Measurements from ENCODE around the gene ANKHD1. TPM values are rescaled to one million over a fixed set of nuclear protein-coding genes. Genes with fewer than 3 reads are reported as not detected.

ANKHD1 gene
- total and polyA plus RNA-seq, 9 of the 15 experiments (the other 6 are each of a cell fraction or from before 2014, with no cell fraction given) = 38.9 to 138 (median 78.7) TPM

GRCh38 chr5:140408750-140409241, 7.2 kb downstream of the ANKHD1 start (continued):
- TF ChIP-seq ZBTB11 (CRISPR knock-in tag; IDR thresholded peaks at IDR 0.05) = no peak
- TF ChIP-seq MECOM (CRISPR knock-in tag; IDR thresholded peaks at IDR 0.05) = no peak
- no peak for TF ChIP-seq CEBPB (tag; IDR thresholded peaks at IDR 0.05)
- no peak for TF ChIP-seq CREB3L1 (IDR thresholded peaks at IDR 0.05; ENCODE audit: borderline replicate concordance, low read depth)
- TF ChIP-seq ZBTB5 (IDR thresholded peaks at IDR 0.05) = no peak
- TF ChIP-seq, protein P1, sequence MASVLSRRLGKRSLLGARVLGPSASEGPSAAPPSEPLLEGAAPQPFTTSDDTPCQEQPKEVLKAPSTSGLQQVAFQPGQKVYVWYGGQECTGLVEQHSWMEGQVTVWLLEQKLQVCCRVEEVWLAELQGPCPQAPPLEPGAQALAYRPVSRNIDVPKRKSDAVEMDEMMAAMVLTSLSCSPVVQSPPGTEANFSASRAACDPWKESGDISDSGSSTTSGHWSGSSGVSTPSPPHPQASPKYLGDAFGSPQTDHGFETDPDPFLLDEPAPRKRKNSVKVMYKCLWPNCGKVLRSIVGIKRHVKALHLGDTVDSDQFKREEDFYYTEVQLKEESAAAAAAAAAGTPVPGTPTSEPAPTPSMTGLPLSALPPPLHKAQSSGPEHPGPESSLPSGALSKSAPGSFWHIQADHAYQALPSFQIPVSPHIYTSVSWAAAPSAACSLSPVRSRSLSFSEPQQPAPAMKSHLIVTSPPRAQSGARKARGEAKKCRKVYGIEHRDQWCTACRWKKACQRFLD (CRISPR knock-in tag; IDR thresholded peaks at IDR 0.05) = no peak
- no peak for TF ChIP-seq NCOA6 (IDR thresholded peaks at IDR 0.05)
- no peak for TF ChIP-seq ZNF512 (tag; IDR thresholded peaks at IDR 0.05)
- no peak for TF ChIP-seq ZNF197 (CRISPR knock-in tag; IDR thresholded peaks at IDR 0.05; ENCODE audit: low read depth)
- no peak for TF ChIP-seq MIER1 (IDR thresholded peaks at IDR 0.05; ENCODE audit: low read depth)
- no peak for TF ChIP-seq RCOR1 (IDR thresholded peaks at IDR 0.05; ENCODE audit: borderline replicate concordance in 1 of 2, low read depth in 2 of 2, low read length in 2 of 2)
- no peak for TF ChIP-seq GABPB1 (CRISPR knock-in tag; IDR thresholded peaks at IDR 0.05)
- TF ChIP-seq ZNF699 (CRISPR knock-in tag; IDR thresholded peaks at IDR 0.05; ENCODE audit: insufficient replicate concordance) = no peak
- 0 out of 2 replicates have a peak, but pooled peaks have one; percentile 14 for TF ChIP-seq EP400 (IDR thresholded peaks at IDR 0.05)
- TF ChIP-seq FOSL1 (tag; conservative IDR thresholded peaks at IDR 0.05) = 0 out of 2 replicates have a peak, but pooled peaks have one; percentile 20
- no peak for TF ChIP-seq ZNF785 (CRISPR knock-in tag; IDR thresholded peaks at IDR 0.05)
- no peak for TF ChIP-seq POLR3G (IDR thresholded peaks at IDR 0.05; ENCODE audit: extremely low read depth, insufficient read length, insufficient replicate concordance)
- TF ChIP-seq DPF2 (IDR thresholded peaks at IDR 0.05) = no peak
